Transverse colon (tissue), 4 donors: ENCODE measurements around the gene OSBPL6.

ENCODE experiments used
- CTCF ChIP-seq, 5 experiments: fragments of 200-600 bp in 3 of 5; fragments of 450-650 bp in 2 of 5; sonication (generic) in 3 of 5; IDR thresholded peaks; 1 replicate in 2 of 5; 2 replicates in 3 of 5; pipeline ENCODE4 v1.5.1; 2016 to 2017; ENCODE audit warnings: antibody characterized with exemption in 5 of 5, inconsistent platforms in 3 of 5, mild to moderate bottlenecking in 2 of 5, moderate library complexity in 1 of 5
- EP300 ChIP-seq: sonication (generic); formaldehyde crosslinking; IDR thresholded peaks from one replicate; pipeline ENCODE4 v1.6.1; 2017; ENCODE audit warnings: antibody characterized with exemption, low read depth
- POLR2A ChIP-seq: fragments of 450-650 bp; IDR thresholded peaks from one replicate; pipeline ENCODE4 v1.6.1; 2016; ENCODE audit warnings: antibody characterized with exemption, mild to moderate bottlenecking, moderate library complexity
- POLR2AphosphoS5 ChIP-seq, 3 donors: sonication (generic); formaldehyde crosslinking; IDR thresholded peaks; one replicate each; pipeline ENCODE4 v1.6.1; 2016; ENCODE audit warnings: antibody characterized with exemption in 3 of 3

GRCh38 chr2:178291703-178292102 is 97.4 kb downstream of the OSBPL6 start:
- no peak for TF ChIP-seq CTCF (IDR thresholded peaks at IDR 0.05)
- no peak for TF ChIP-seq POLR2A
- TF ChIP-seq POLR2AphosphoS5 (IDR thresholded peaks at IDR 0.05) = no peak
- TF ChIP-seq EP300 = no peak
